CD4-positive, CD25-positive, alpha-beta regulatory T cell (primary cell): Measurements from ENCODE around the gene TERB1. TPM values are rescaled to one million over a fixed set of nuclear protein-coding genes. Genes with fewer than 3 reads are reported as not detected.

ENCODE experiments used
- ATAC-seq, 2 donors: fragments of 150-1000 bp; cut with Tn5 transposase; one replicate each; pipeline ENCODE4 v1.10.0; 2021; ENCODE audit warnings: low read depth in 2 of 2, moderate number of reproducible peaks in 2 of 2, moderate library complexity in 1 of 2
- DNase-seq, 3 donors: peaks; one replicate each; pipeline versions ENCODE4 v3.0.0 to v3.0.0-alpha.2; 2012 to 2022; ENCODE audit warnings: mixed read lengths in 1 of 3
- H3K27ac ChIP-seq: one replicate; pipeline ENCODE4 v1.7.0; 2013; ENCODE audit warnings: mild to moderate bottlenecking, low read length; ENCODE audit not compliant: insufficient read depth, poor library complexity, severe bottlenecking
- H3K27me3 ChIP-seq: one replicate; pipeline ENCODE4 v1.7.0; 2013; ENCODE audit warnings: low read length; ENCODE audit not compliant: control insufficient read depth, insufficient read depth
- H3K36me3 ChIP-seq: one replicate; pipeline ENCODE4 v1.7.0; 2013; ENCODE audit warnings: mild to moderate bottlenecking, low read length, moderate library complexity; ENCODE audit not compliant: control insufficient read depth, insufficient read depth
- H3K4me1 ChIP-seq: 2 replicates; pipeline ENCODE4 v1.7.0; 2013; ENCODE audit warnings: mild to moderate bottlenecking, low read length; ENCODE audit not compliant: insufficient read depth, control insufficient read depth, poor library complexity, severe bottlenecking
- H3K4me3 ChIP-seq: one replicate; pipeline ENCODE4 v1.7.0; 2013; ENCODE audit warnings: low read depth, mild to moderate bottlenecking, low read length, moderate library complexity
- H3K9me3 ChIP-seq, 2 experiments: 1 replicate in 1 of 2; 2 replicates in 1 of 2; pipeline ENCODE4 v1.7.0; 2013; ENCODE audit warnings: low read length in 2 of 2, mild to moderate bottlenecking in 1 of 2, moderate library complexity in 1 of 2; ENCODE audit not compliant: control insufficient read depth in 2 of 2
- H3K27ac Mint-ChIP-seq, 3 donors: one replicate each; pipeline ENCODE4 v1.8.0; 2020 to 2022; ENCODE audit warnings: mild to moderate bottlenecking in 3 of 3, mixed read lengths in 3 of 3, moderate library complexity in 2 of 3
- H3K27me3 Mint-ChIP-seq: one replicate; pipeline ENCODE4 v1.8.0; 2022; ENCODE audit warnings: mild to moderate bottlenecking, mixed read lengths
- H3K36me3 Mint-ChIP-seq: one replicate; pipeline ENCODE4 v1.8.0; 2020; ENCODE audit warnings: mixed read lengths
- H3K4me1 Mint-ChIP-seq, 4 donors: one replicate each; pipeline ENCODE4 v1.8.0; 2020 to 2022; ENCODE audit warnings: mixed read lengths in 4 of 4, mild to moderate bottlenecking in 1 of 4
- H3K4me3 Mint-ChIP-seq, 4 donors: one replicate each; pipeline ENCODE4 v1.8.0; 2020 to 2022; ENCODE audit warnings: mild to moderate bottlenecking in 4 of 4, mixed read lengths in 4 of 4, moderate library complexity in 3 of 4
- H3K9me3 Mint-ChIP-seq, 7 donors: one replicate each; pipeline ENCODE4 v1.8.0; 2020 to 2022; ENCODE audit warnings: mixed read lengths in 7 of 7, mild to moderate bottlenecking in 3 of 7, moderate library complexity in 2 of 7
- polyA plus RNA-seq, 4 donors: library from polyadenylated mRNA; unstranded; fragments of 300-500 nt; fragmentation: Illumina TruSeq; gene quantifications; one replicate each; pipeline ENCODE4 v1.2.3, GENCODE V29; 2021
- total RNA-seq: library from RNA; stranded (reverse); gene quantifications from one replicate; pipeline ENCODE4 v1.2.3, GENCODE V29; 2022

The TERB1 gene, protein sequence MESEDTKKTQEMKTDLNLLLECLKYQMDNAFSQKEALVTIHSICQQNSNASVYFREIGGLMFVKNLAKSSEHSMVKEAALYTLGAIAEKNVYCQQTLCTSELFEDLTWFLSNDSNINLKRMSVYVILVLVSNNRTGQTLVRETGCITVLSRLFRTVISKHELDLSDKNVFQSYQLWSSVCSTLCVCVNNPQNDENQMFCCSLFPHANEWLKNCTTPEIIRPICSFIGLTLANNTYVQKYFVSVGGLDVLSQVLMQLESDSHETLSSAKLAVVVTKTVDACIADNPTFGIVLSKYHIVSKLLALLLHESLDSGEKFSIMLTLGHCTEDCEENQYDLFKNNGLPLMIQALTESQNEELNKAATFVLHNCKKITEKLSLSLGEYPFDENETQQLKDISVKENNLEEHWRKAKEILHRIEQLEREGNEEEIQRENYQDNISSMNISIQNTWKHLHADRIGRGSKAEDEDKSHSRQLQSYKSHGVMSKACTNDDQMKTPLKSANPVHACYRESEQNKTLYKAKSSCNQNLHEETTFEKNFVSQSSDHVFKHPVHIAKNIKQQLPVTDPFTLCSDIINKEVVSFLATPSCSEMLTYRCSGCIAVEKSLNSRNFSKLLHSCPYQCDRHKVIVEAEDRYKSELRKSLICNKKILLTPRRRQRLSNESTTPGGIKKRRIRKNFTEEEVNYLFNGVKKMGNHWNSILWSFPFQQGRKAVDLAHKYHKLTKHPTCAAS
- total RNA-seq (0.20 TPM), polyA plus RNA-seq (not detected)

DNA sequence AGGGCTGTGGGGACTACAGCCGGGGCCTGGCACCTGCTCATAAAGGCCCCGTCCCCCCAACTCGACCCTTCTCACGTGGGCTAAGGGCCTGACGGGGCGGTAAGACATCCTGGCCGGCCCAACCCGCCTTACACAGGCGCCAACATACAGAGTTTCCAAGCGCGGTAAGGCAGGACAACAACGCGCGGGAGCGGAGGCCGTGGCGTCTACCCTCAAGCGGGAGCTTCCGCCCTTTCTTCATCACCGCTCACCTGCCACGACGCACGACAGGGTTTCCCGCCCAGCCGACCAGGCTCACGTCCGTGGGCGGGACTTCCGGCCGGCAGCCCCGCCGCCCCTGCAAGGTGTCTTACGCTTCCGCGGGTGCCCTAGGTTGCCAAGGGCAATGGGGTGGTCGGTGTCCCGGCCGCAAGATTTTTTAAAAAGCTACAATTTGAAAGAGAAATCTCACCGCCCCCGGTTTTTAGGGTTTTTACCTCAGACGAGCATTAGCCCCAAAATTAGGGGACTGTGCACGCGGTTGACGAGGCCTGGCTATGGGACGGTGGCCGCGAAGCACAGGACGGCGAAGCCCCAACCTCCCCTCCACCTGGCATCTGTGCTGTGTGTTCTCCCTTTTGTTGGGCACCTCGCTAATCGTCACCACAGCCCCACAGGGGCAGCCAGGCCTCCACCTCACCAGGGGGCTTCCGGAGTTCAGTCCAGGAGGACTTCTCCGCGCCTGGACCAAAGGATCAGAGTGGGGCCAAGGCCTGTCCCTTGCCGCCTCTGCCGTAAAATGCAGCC is at the start of gene TERB1:
Gene TERB1, minus strand, starts transcription at position 265 of the 786 bp plus-strand sequence. CDS start 4,786 bp downstream, outside the sequence.
- H3K36me3 Mint-ChIP-seq = peaks cover 24% of the 10 kb centered on the region
- DNase-seq = no peak

GRCh38 chr16:66850115-66850815 is 48.9 kb upstream of the TERB1 start:
- Histone ChIP-seq H3K27me3 (peaks cover 2% of the 10 kb centered on the region), H3K27ac (no peak overlapping the region), H3K9me3 (no peaks in the 10 kb centered on the region), H3K36me3 (no peaks in the 10 kb centered on the region), H3K4me1 (no peaks in the 10 kb centered on the region), H3K4me3 (no peak overlapping the region)
- H3K36me3 Mint-ChIP-seq = no peaks in the 10 kb centered on the region
- H3K4me3 Mint-ChIP-seq = no peak overlapping the region
- H3K27ac Mint-ChIP-seq = no peak overlapping the region
- peaks cover 20% of the 10 kb centered on the region for H3K27me3 Mint-ChIP-seq
- H3K9me3 Mint-ChIP-seq = no peaks in the 10 kb centered on the region
- DNase-seq = no peak
- peaks cover 0 to 2% (median 0%) of the 10 kb centered on the region in 4 donors for H3K4me1 Mint-ChIP-seq
- ATAC-seq = no peak

More for the DNA sequence above, at the start of gene TERB1:
- Mint-ChIP-seq H3K4me1 (peaks cover 0 to 5% (median 0%) of the 10 kb centered on the region in 4 donors), H3K27me3 (no peaks in the 10 kb centered on the region), H3K9me3 (no peaks in the 10 kb centered on the region), H3K4me3 (no peak within 1 kb of the TSS), H3K27ac (no peak within 1 kb of the TSS)
- H3K9me3 ChIP-seq = no peaks in the 10 kb centered on the region
- no peaks in the 10 kb centered on the region for H3K27me3 ChIP-seq
- H3K4me1 ChIP-seq = no peaks in the 10 kb centered on the region
- no peak within 1 kb of the TSS for H3K27ac ChIP-seq
- H3K4me3 ChIP-seq = no peak within 1 kb of the TSS
- peaks cover 50% of the 10 kb centered on the region for H3K36me3 ChIP-seq
- no peak for ATAC-seq

GRCh38 chr16:66849549-66849948 is 48.2 kb upstream of the TERB1 start:
- H3K36me3 Mint-ChIP-seq = no peaks in the 10 kb centered on the region
- no peak overlapping the region for H3K27ac ChIP-seq
- ATAC-seq = no peak
- H3K9me3 Mint-ChIP-seq = no peaks in the 10 kb centered on the region
- H3K27me3 ChIP-seq = peaks cover 2% of the 10 kb centered on the region
- DNase-seq = no peak
- H3K27ac Mint-ChIP-seq = no peak overlapping the region
- H3K9me3 ChIP-seq = no peaks in the 10 kb centered on the region
- H3K36me3 ChIP-seq = no peaks in the 10 kb centered on the region
- H3K4me1 ChIP-seq = peaks cover 5% of the 10 kb centered on the region
- no peak overlapping the region for H3K4me3 ChIP-seq
- peaks cover 25% of the 10 kb centered on the region for H3K27me3 Mint-ChIP-seq
- no peak overlapping the region for H3K4me3 Mint-ChIP-seq
- H3K4me1 Mint-ChIP-seq = peaks cover 0 to 3% (median 0%) of the 10 kb centered on the region in 4 donors

- no peaks in the 10 kb centered on the region for H3K9me3 Mint-ChIP-seq
- H3K27me3 Mint-ChIP-seq = peaks cover 26% of the 10 kb centered on the region
- Histone ChIP-seq H3K4me1 (peaks cover 10% of the 10 kb centered on the region), H3K9me3 (no peaks in the 10 kb centered on the region), H3K27ac (no peak overlapping the region), H3K36me3 (no peaks in the 10 kb centered on the region), H3K4me3 (no peak overlapping the region), H3K27me3 (peaks cover 2% of the 10 kb centered on the region)
- H3K27ac Mint-ChIP-seq = no peak overlapping the region
- no peak overlapping the region for H3K4me3 Mint-ChIP-seq
- DNase-seq (no peak), ATAC-seq (no peak)
- H3K4me1 Mint-ChIP-seq = peaks cover 0 to 3% (median under 1%) of the 10 kb centered on the region in 4 donors
- H3K36me3 Mint-ChIP-seq = no peaks in the 10 kb centered on the region
Observed at GRCh38 chr16:66849021-66849420, 47.6 kb upstream of the TERB1 start.

- Mint-ChIP-seq H3K9me3 (peaks cover 0 to 2% (median 0%) of the 10 kb centered on the region in 7 donors), H3K36me3 (no peaks in the 10 kb centered on the region), H3K27me3 (peaks cover 34% of the 10 kb centered on the region), H3K4me1 (peaks cover 0 to 9% (median 3%) of the 10 kb centered on the region in 4 donors), H3K4me3 (no peak overlapping the region), H3K27ac (no peak overlapping the region)
- Histone ChIP-seq H3K36me3 (no peaks in the 10 kb centered on the region), H3K9me3 (no peaks in the 10 kb centered on the region), H3K27me3 (peaks cover 6% of the 10 kb centered on the region), H3K4me3 (no peak overlapping the region), H3K4me1 (peaks cover 10% of the 10 kb centered on the region), H3K27ac (no peak overlapping the region)
- ATAC-seq (no peak), DNase-seq (no peak)
Observed at GRCh38 chr16:66848172-66848571, 46.8 kb upstream of the TERB1 start.

GRCh38 chr16:66847533-66848067 is 46.2 kb upstream of the TERB1 start:
- DNase-seq (no peak), ATAC-seq (no peak)
- H3K4me1 Mint-ChIP-seq = peaks cover 0 to 9% (median 3%) of the 10 kb centered on the region in 4 donors
- no peaks in the 10 kb centered on the region for H3K9me3 ChIP-seq
- no peak overlapping the region for H3K27ac Mint-ChIP-seq
- H3K36me3 ChIP-seq = no peaks in the 10 kb centered on the region
- H3K4me3 ChIP-seq = no peak overlapping the region
- peaks cover 0 to 2% (median 0%) of the 10 kb centered on the region in 7 donors for H3K9me3 Mint-ChIP-seq
- H3K27me3 ChIP-seq = peaks cover 9% of the 10 kb centered on the region
- H3K27ac ChIP-seq = no peak overlapping the region
- H3K4me3 Mint-ChIP-seq = no peak overlapping the region
- H3K27me3 Mint-ChIP-seq = peaks cover 40% of the 10 kb centered on the region
- no peaks in the 10 kb centered on the region for H3K36me3 Mint-ChIP-seq
- peaks cover 10% of the 10 kb centered on the region for H3K4me1 ChIP-seq

- peaks cover 44% of the 10 kb centered on the region for H3K27me3 Mint-ChIP-seq
- ATAC-seq (no peak), DNase-seq (no peak)
- no peak overlapping the region for H3K27ac Mint-ChIP-seq
- no peaks in the 10 kb centered on the region for H3K36me3 ChIP-seq
- peaks cover 0 to 9% (median 3%) of the 10 kb centered on the region in 4 donors for H3K4me1 Mint-ChIP-seq
- H3K4me3 ChIP-seq = no peak overlapping the region
- H3K9me3 ChIP-seq = no peaks in the 10 kb centered on the region
- no peak overlapping the region for H3K27ac ChIP-seq
- H3K4me1 ChIP-seq = peaks cover 10% of the 10 kb centered on the region
- peaks cover 0 to 2% (median 0%) of the 10 kb centered on the region in 7 donors for H3K9me3 Mint-ChIP-seq
- no peaks in the 10 kb centered on the region for H3K36me3 Mint-ChIP-seq
- H3K27me3 ChIP-seq = peaks cover 10% of the 10 kb centered on the region
- no peak overlapping the region for H3K4me3 Mint-ChIP-seq
Observed at GRCh38 chr16:66846831-66847230, 45.4 kb upstream of the TERB1 start.
